ENCODE measurements around the gene FAT1.

The FAT1 gene

GRCh38 chr4:186722796-186723291 is 812 bp downstream of the FAT1 start:
- DNase-seq, result no peak

GRCh38 chr4:186719925-186720694 is 3.5 kb downstream of the FAT1 start:
- DNase-seq, result no peak

- no peak for DNase-seq
Measured at GRCh38 chr4:186717556-186717955, 6.1 kb downstream of the FAT1 start.

GRCh38 chr4:186715077-186715476 is 8.6 kb downstream of the FAT1 start:
- DNase-seq, result no peak

GRCh38 chr4:186714006-186714675 is 9.5 kb downstream of the FAT1 start:
- DNase-seq, result no peak

GRCh38 chr4:186712690-186713089 is 11.0 kb downstream of the FAT1 start:
- DNase-seq, result no peak

GRCh38 chr4:186710521-186711119 is 13.0 kb downstream of the FAT1 start:
- DNase-seq, result no peak

GRCh38 chr4:186709517-186709916 is 14.1 kb downstream of the FAT1 start:
- DNase-seq, result no peak

GRCh38 chr4:186708554-186708953 is 15.1 kb downstream of the FAT1 start:
- no peak for DNase-seq

GRCh38 chr4:186707996-186708395 is 15.7 kb downstream of the FAT1 start:
- no peak for DNase-seq

GRCh38 chr4:186707574-186707973 is 16.1 kb downstream of the FAT1 start:
- no peak for DNase-seq

- no peak for DNase-seq
Measured at GRCh38 chr4:186704057-186704456, 19.6 kb downstream of the FAT1 start.

- no peak for DNase-seq
Measured at GRCh38 chr4:186703510-186703909, 20.1 kb downstream of the FAT1 start.

- no peak for DNase-seq
Measured at GRCh38 chr4:186702940-186703339, 20.7 kb downstream of the FAT1 start.

GRCh38 chr4:186702297-186702696 is 21.4 kb downstream of the FAT1 start:
- no peak for DNase-seq

- DNase-seq, result no peak
Measured at GRCh38 chr4:186701788-186702187, 21.9 kb downstream of the FAT1 start.

GRCh38 chr4:186701273-186701672 is 22.4 kb downstream of the FAT1 start:
- no peak for DNase-seq

- no peak for DNase-seq
Measured at GRCh38 chr4:186700746-186701145, 22.9 kb downstream of the FAT1 start.

- DNase-seq, result no peak
Measured at GRCh38 chr4:186699881-186700397, 23.7 kb downstream of the FAT1 start.

- DNase-seq, result no peak
Measured at GRCh38 chr4:186699298-186699697, 24.4 kb downstream of the FAT1 start.

- no peak for DNase-seq
Measured at GRCh38 chr4:186698525-186698924, 25.1 kb downstream of the FAT1 start.

GRCh38 chr4:186698028-186698427 is 25.6 kb downstream of the FAT1 start:
- no peak for DNase-seq

- DNase-seq, result no peak
Measured at GRCh38 chr4:186695392-186695791, 28.3 kb downstream of the FAT1 start.

GRCh38 chr4:186693894-186694293 is 29.8 kb downstream of the FAT1 start:
- no peak for DNase-seq
